GM21367 (cell line): ENCODE data around the gene ID4.
"Not testable (repeated sequence)": the region's sequence is repeated elsewhere in the genome, so short reads cannot be mapped to it uniquely, and the experiment has no call there.

Experiments used
- ATAC-seq: cut with Tn5 transposase; IDR thresholded peaks from one replicate; pipeline ENCODE4 v1.9.1; 2021; ENCODE audit not compliant: unreplicated experiment

The ID4 gene

DNA sequence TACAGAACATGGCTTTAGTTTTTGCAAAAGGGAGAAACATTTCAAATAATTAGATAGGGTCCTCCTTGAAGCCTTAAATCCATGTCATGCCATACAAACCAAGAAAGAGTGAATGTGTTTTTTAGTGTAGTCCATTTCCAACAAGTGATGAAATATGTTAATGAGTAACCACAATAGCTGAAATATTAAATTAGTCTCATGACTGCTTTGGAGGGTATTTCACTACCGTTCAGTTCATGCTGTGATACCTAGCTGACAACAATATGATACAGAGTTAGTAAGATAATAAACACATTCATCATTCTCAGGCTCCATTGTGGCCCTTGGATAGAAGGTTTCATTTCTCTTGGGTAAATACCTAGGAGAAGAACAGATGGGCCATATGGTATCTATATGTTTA lies 5.8 kb upstream of the ID4 start:
- no peak for ATAC-seq

- ATAC-seq: no peak
Observed at GRCh38 chr6:19833947-19834346, 3.2 kb upstream of the ID4 start.

DNA sequence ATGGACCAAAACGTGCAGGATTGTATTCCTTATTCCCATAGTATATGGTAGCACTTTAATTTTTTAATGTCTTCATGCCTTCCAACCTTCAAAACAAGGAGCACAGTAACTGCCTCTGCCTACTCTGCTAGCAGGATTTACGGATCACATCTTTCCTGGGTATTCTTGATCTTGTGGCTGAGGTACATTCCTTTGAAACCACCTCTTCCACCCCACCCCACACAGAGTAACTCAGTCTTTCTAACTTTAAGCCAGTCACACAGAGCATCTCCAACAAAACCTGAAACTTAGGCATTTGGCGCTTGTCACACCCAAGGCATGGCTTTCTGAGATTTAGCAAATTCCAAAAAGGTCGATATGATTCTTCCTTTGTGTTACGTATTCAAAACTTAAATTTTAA lies 2.3 kb upstream of the ID4 start:
- no peak for ATAC-seq

- ATAC-seq: no peak
Observed at GRCh38 chr6:19835605-19836004, 1.6 kb upstream of the ID4 start.

GRCh38 chr6:19837511-19838441 lies 606 bp downstream of the ID4 start:
- no peak for ATAC-seq

DNA sequence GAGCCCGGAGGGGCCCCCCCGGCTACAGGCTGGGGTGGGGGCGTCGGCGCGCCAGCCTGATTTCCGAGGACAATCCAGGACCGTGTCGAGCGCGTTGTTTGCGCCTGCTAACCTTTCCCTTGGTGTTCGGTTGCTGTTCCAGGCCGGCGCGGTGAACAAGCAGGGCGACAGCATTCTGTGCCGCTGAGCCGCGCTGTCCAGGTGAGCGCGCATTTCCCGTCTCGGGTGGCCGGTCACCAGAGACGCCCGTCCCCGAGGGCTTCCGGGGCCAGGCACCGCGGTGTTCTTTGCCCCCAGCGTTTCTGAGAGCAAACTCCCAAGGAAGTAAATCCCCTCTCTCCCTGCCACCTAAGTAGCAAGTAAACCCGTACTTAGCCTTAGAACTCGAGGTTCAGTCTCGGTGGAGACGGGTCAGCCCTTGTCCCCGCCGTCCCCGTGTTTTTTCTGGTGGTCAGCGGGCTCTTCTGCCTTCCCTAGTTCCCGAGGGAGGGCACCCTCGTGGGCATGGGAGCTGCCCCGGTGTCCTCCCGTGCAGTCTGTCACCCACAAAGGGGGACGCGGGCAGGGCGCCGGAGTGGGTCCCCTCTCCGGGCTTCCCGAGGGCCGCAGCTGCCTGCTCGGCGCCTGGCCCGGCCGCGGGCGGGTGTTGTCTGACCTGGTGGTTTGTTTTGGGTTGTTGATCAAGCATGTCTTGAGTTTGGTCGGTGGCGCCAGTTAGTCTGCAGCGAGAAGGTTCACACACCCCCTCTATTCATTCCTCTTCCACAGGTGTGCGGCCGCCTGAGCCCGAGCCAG lies 1.5 kb downstream of the ID4 start:
- ATAC-seq: no peak

DNA sequence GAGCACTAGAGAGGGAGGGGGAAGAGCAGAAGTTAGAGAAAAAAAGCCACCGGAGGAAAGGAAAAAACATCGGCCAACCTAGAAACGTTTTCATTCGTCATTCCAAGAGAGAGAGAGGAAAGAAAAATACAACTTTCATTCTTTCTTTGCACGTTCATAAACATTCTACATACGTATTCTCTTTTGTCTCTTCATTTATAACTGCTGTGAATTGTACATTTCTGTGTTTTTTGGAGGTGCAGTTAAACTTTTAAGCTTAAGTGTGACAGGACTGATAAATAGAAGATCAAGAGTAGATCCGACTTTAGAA lies 2.0 kb downstream of the ID4 start:
- ATAC-seq: no peak

DNA sequence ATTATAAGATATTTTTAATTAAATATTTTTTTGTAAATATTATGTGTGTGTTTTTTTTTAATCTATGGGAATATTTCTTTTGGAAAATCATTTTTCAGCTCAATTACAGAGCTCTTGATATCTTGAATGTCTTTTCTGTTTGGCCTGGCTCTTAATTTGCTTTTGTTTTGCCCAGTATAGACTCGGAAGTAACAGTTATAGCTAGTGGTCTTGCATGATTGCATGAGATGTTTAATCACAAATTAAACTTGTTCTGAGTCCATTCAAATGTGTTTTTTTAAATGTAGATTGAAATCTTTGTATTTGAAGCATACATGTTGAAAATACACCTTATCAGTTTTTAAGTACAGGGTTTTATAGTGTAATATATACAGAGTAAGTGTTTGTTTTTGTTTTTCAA lies 2.6 kb downstream of the ID4 start:
- no peak for ATAC-seq

DNA sequence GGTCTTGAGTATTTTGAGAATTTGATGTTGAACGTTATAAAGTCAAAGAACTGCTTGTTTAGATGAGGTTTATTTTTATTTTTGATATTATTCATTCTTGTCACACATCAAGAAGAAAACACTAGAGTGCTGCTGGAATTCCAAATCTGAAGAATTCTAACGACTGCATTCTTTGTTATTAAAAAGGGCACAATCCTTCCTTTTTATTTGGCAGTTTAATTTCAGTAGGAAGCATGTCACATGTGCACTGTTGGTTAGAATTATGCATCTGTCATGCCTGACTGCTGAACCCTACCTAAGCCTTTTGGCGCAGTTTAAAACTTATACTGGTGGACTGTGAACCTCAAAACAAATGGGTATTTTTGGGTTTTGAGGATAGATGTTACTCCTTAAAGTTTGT lies 4.0 kb downstream of the ID4 start:
- ATAC-seq: no peak

DNA sequence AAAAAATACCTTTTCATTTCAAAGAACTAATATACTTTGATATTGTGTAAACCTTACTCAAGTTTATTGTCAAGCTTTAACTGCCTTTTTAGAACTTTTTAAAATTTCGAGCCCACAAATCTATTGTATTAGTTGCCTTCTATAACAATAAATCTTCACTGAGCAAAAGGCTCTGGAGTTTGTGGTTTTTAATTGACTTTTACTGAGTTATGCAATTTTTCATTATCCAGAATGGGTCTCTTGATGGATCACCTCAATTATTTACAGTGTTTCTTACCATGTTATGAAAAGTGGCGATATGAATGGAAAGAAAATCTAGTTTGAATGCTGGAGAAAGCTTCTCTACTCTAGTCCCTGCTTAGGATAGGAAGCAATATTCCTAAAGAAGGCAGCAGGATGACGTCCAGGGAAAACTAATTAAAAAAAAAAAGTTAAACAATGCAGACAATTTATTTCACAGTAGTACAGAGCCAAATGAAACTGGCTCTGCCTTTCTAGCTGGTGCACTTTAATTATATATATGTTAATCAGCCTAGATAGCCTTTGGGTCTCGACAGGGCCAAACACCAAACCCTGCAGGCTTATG lies 5.0 kb downstream of the ID4 start:
- no peak for ATAC-seq

DNA sequence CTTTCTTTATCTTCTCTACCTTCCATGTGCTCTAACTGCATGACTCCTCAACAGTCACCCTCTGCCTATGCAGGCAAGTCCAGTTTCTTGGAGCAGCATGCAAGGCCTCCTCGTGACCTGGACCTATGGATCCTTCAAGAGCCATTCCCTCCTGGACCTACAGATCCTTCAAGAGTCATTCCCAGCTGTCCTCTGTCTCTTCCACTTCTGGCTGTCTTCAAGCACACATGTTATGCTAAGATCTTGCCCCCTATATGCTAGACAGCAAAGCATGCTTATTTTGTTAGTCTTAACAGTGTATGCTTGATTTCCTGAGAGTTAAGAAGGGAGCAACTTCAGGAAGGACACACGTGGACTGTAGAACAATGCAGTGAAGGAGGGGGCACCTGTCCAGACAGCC lies 7.5 kb downstream of the ID4 start:
- no peak for ATAC-seq

DNA sequence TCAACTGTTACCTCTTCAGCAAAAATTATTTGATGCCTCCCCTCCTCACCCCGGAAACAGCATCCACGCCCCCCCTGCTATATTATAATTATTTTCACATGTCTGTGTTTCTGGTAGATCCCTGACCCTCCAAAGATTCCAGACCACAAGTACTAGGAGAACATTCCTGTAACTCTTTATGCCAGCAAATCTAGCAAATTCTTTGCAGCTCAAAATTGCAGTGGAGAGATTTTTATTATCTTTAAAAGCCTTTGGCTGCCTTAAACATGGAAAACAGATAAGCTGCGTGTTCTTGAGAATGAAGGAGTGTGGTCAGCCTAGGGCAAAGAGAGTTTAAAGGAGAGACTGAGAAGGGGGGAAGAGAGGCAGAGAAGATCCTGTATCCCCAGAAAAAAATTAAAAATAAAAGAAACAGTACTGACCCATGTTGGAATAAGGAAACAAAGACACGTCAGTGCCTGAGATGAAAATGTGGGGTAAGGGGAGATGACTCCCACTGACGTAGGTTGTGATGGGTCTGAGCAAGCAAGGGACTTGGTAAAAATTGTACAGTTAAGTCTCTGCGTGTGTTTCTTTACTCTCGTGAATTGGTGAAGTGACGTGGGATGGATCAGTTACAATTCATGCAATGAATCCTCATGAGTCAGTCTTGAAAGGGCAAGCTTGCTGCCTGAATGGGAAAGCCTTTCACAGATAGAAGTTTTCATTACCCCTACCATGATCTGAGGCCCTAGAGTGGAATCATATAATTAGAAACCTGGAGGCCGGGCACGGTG lies 8.3 kb downstream of the ID4 start:
- no peak for ATAC-seq

DNA sequence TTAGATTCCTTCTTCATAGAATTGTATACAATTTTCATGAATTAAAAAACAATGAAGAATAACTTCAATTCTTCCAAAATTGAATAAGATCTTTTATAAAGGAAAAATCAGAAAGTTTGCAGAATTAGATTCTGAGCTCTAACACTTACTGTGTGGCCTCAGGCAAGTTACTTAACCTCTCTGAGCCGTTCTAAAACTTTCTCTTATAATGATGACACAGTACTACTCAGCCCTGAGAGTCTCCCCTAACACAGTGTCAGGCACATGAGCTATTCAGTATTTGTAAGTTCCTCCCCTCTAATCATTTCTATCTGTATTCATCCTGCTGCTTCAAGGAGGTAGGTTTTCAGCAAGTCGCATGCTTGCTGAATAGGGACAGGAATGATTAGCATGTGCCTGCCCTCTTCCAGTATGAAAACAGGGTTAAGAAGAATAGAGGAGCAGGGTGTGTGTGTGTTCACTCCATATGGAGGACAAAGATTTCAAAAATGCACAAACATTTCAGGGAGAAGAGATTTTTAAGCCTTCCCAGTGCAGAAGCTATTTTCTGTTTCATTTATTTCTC lies 11.4 kb downstream of the ID4 start:
- no peak for ATAC-seq

- no peak for ATAC-seq
Observed at GRCh38 chr6:19849196-19849595, 12.0 kb downstream of the ID4 start.

GRCh38 chr6:19849755-19850154 lies 12.6 kb downstream of the ID4 start:
- ATAC-seq: no peak

GRCh38 chr6:19851241-19852089 lies 14.3 kb downstream of the ID4 start:
- ATAC-seq: peak; percentile 64

- ATAC-seq: no peak
Observed at GRCh38 chr6:19852090-19852457, 14.9 kb downstream of the ID4 start.

- no peak for ATAC-seq
Observed at GRCh38 chr6:19852927-19853326, 15.8 kb downstream of the ID4 start.

DNA sequence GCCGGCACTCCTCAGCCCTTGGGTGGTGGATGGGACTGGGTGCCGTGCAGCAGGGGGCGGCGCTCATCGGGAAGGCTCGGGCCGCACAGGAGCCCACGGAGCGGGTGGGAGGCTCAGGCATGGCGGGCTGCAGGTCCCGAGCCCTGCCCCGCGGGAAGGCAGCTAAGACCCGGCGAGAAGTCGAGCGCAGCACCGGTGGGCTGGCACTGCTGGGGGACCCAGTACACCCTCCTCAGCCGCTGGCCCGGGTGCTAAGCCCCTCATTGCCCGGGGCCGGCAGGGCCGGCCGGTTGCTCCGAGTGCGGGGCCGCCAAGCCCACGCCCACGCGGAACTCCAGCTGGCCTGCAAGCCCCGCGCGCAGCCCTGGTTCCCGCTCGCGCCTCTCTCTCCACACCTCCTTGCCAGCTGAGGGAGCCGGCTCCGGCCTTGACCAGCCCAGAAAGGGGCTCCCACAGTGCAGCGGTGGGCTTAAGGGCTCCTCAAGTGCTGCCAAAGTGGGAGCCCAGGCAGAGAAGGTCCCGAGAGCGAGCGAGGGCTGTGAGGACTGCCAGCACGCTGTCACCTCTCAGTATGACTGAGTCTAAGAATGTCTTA lies 17.3 kb downstream of the ID4 start:
- ATAC-seq: not testable (repeated sequence)

DNA sequence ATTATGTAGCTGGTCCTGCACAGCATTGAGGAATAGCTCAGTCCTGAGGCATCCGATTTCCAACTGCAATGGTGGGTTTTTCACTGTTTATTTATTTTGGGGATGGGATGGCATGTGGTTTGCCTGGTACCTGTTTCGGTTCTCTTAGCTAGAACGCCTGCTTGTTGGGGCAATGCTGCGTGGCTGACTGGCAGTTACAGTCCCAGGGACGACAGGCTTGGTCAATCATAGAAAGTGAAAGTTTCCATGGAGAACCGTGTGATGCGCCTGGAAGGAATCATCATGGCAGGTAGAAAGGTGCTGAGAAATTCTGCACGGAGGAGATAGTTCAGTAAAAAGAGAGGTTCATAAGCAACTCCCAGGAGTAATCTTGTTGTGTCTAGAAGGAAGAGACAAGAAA lies 18.4 kb downstream of the ID4 start:
- ATAC-seq: no peak
